ENCODE data around the gene ZBTB47.

- TF ChIP-seq CTCF (IDR thresholded peaks at IDR 0.05) (no peak), EZH2 (IDR thresholded peaks at IDR 0.05) (no peak)
Measured at GRCh38 chr3:42667096-42667522, 13.6 kb downstream of the ZBTB47 start.

Data from neural progenitor cell (in vitro differentiated cells).